HEK293T (cell line): ENCODE data around the gene ZNF570.

ENCODE experiments used
- CTCF ChIA-PET: fragments of 350-600 bp; formaldehyde crosslinking; extraction: SDS; loops from one replicate; lab custom pipeline; 2021; ENCODE audit warnings: antibody characterized with exemption, inconsistent platforms; lab: Yijun Ruan, JAX
- POLR2A ChIA-PET: fragments of 350-600 bp; formaldehyde crosslinking; extraction: SDS; loops from one replicate; lab custom pipeline; 2020; ENCODE audit warnings: antibody characterized with exemption, inconsistent platforms; lab: Yijun Ruan, JAX
- DNase-seq: peaks from one replicate; pipeline ENCODE4 v3.0.0; 2012; ENCODE audit warnings: mixed read lengths; ENCODE audit errors: extremely low spot score
- ARNT ChIP-seq: fragments of 450-650 bp; IDR thresholded peaks from 2 replicates; pipeline ENCODE4 v1.6.1; 2017; ENCODE audit warnings: mild to moderate bottlenecking
- BHLHE40 ChIP-seq: fragments of 450-650 bp; IDR thresholded peaks from 2 replicates; pipeline ENCODE4 v1.6.1; 2016; ENCODE audit warnings: mild to moderate bottlenecking, moderate library complexity, borderline replicate concordance
- CTBP1 ChIP-seq: fragments of 450-650 bp; IDR thresholded peaks from 2 replicates; pipeline ENCODE4 v1.6.1; 2016; ENCODE audit warnings: borderline replicate concordance
- ELF4 ChIP-seq: fragments of 450-650 bp; IDR thresholded peaks from 2 replicates; pipeline ENCODE4 v1.6.1; 2017; ENCODE audit warnings: antibody characterized with exemption
- FOXA1 ChIP-seq: fragments of 450-650 bp; IDR thresholded peaks from 2 replicates; pipeline ENCODE4 v1.6.1; 2016; ENCODE audit warnings: mild to moderate bottlenecking
- FOXK2 ChIP-seq: fragments of 450-650 bp; IDR thresholded peaks from 2 replicates; pipeline ENCODE4 v1.6.1; 2016; ENCODE audit warnings: mild to moderate bottlenecking
- FOXM1 ChIP-seq: fragments of 450-650 bp; IDR thresholded peaks from 2 replicates; pipeline ENCODE4 v1.6.1; 2017; ENCODE audit warnings: mild to moderate bottlenecking, borderline replicate concordance
- HDGF ChIP-seq: fragments of 450-650 bp; IDR thresholded peaks from 2 replicates; pipeline ENCODE4 v1.6.1; 2017; ENCODE audit warnings: antibody characterized with exemption, borderline replicate concordance
- L3MBTL2 ChIP-seq: fragments of 450-650 bp; conservative IDR thresholded peaks from 2 replicates; pipeline ENCODE4 v1.6.1; 2016; ENCODE audit warnings: mild to moderate bottlenecking
- LEF1 ChIP-seq: fragments of 450-650 bp; IDR thresholded peaks from 2 replicates; pipeline ENCODE4 v1.6.1; 2017; ENCODE audit warnings: mild to moderate bottlenecking, borderline replicate concordance
- NFRKB ChIP-seq: fragments of 450-650 bp; IDR thresholded peaks from 2 replicates; pipeline ENCODE4 v1.6.1; 2016; ENCODE audit warnings: mild to moderate bottlenecking, moderate library complexity
- PKNOX1 ChIP-seq: fragments of 450-650 bp; IDR thresholded peaks from 2 replicates; pipeline ENCODE4 v1.6.1; 2016
- SP1 ChIP-seq: fragments of 450-650 bp; IDR thresholded peaks from 2 replicates; pipeline ENCODE4 v1.6.1; 2017
- SUZ12 ChIP-seq: fragments of 450-650 bp; IDR thresholded peaks from 2 replicates; pipeline ENCODE4 v1.6.1; 2016; ENCODE audit warnings: mild to moderate bottlenecking
- TARDBP ChIP-seq: fragments of 450-650 bp; IDR thresholded peaks from 2 replicates; pipeline ENCODE4 v1.6.1; 2016
- ZNF384 ChIP-seq: fragments of 450-650 bp; IDR thresholded peaks from 2 replicates; pipeline ENCODE4 v1.6.1; 2016

Gene ZNF570

GRCh38 chr19:37468961-37469777, at the start of gene ZNF570:
Gene ZNF570 (plus strand): TSS chr19:37469356. CDS start chr19:37470355, 999 bp downstream.
- ChIA-PET POLR2A (interaction anchor here (1.0 to 1.3 kb wide), 4 partner anchors 8 to 125 kb away, joined by 3 to 10 read pairs (median 4); partner anchors contain the start of genes ZNF527, ZNF540, ZNF571 and ZNF793), CTCF (no interaction called here)

GRCh38 chr19:37452500-37453245, 16.5 kb upstream of the ZNF570 start:
- ChIA-PET CTCF (no interaction called here), POLR2A (no interaction called here)
- no peak for TF ChIP-seq FOXM1
- TF ChIP-seq NFRKB, result no peak
- TF ChIP-seq CTBP1, result no peak
- TF ChIP-seq ZNF384, result no peak
- DNase-seq, result no peak

More at GRCh38 chr19:37468961-37469777, at the start of gene ZNF570:
- peak; percentile 76 for DNase-seq
- no peak for TF ChIP-seq FOXA1
- peak; percentile 59 for TF ChIP-seq L3MBTL2

- POLR2A ChIA-PET, result interaction anchor here (1.0 kb wide), 1 partner anchor 95 kb away, joined by 4 read pairs; the partner anchor contains the start of gene ZNF527
- TF ChIP-seq SUZ12, result no peak
- TF ChIP-seq TARDBP, result no peak
- TF ChIP-seq ZNF384, result no peak
- TF ChIP-seq FOXK2, result no peak
- no peak for TF ChIP-seq NFRKB
- CTCF ChIA-PET, result no interaction called here
- DNase-seq, result no peak
These were observed 2.8 kb upstream of the ZNF570 start for GRCh38 chr19:37466277-37466797.

GRCh38 chr19:37466798-37467607, 2.2 kb upstream of the ZNF570 start, which contains the start of gene ZNF569:
Gene ZNF569 (minus strand): TSS chr19:37467444. CDS start chr19:37444921, 22,523 bp downstream.
- TF ChIP-seq SP1 (no peak), ARNT (no peak), FOXM1 (no peak), BHLHE40 (no peak), L3MBTL2 (peak; percentile 38; the same call in 1 of the 2 replicates), FOXK2 (no peak), ELF4 (peak; percentile 69), NFRKB (no peak), HDGF (no peak), FOXA1 (no peak), TARDBP (no peak), ZNF384 (no peak), CTBP1 (peak; percentile 36; the same call in 1 of the 2 replicates), SUZ12 (0 out of 2 replicates have a peak, but pooled peaks have one; percentile 64), LEF1 (no peak), PKNOX1 (no peak)
- ChIA-PET POLR2A (interaction anchor here (0.6 to 1.7 kb wide), 8 partner anchors 31 to 1252 kb away, joined by 3 to 10 read pairs (median 6); partner anchors contain the start of genes ZNF146, ZNF527, ZNF540 and ZNF565), CTCF (no interaction called here)
- DNase-seq, result peak; percentile 75

GRCh38 chr19:37467608-37468090, 1.5 kb upstream of the ZNF570 start:
- ChIA-PET CTCF (no interaction called here), POLR2A (interaction anchor here (0.6 to 1.7 kb wide), 8 partner anchors 30 to 1253 kb away, joined by 3 to 10 read pairs (median 6); partner anchors contain the start of genes ZNF146, ZNF527, ZNF540 and ZNF565)
- DNase-seq, result no peak
- TF ChIP-seq NFRKB (no peak), ARNT (no peak), ZNF384 (no peak), SP1 (no peak), FOXM1 (no peak), BHLHE40 (no peak), FOXK2 (no peak), PKNOX1 (no peak), ELF4 (no peak), TARDBP (no peak), CTBP1 (no peak), LEF1 (no peak)

GRCh38 chr19:37470216-37470615, 1.1 kb downstream of the ZNF570 start:
- DNase-seq, result no peak
- TF ChIP-seq CTBP1 (no peak), ELF4 (no peak), NFRKB (no peak), HDGF (no peak), SUZ12 (no peak), ARNT (no peak)
- ChIA-PET CTCF (no interaction called here), POLR2A (no interaction called here)
